ENCODE measurements around the gene STRIP1. TPM values are rescaled to one million over a fixed set of nuclear protein-coding genes. Genes with fewer than 3 reads are reported as not detected.
A peak's percentile ranks its signal among the peaks of the same experiment; 100 is the strongest.

STRIP1 gene
- total and polyA plus RNA-seq, 10 of the 15 experiments (the other 5 are each of a cell fraction or from before 2014, with no cell fraction given) = 6.3 to 26.6 (median 18.0) TPM

DNA sequence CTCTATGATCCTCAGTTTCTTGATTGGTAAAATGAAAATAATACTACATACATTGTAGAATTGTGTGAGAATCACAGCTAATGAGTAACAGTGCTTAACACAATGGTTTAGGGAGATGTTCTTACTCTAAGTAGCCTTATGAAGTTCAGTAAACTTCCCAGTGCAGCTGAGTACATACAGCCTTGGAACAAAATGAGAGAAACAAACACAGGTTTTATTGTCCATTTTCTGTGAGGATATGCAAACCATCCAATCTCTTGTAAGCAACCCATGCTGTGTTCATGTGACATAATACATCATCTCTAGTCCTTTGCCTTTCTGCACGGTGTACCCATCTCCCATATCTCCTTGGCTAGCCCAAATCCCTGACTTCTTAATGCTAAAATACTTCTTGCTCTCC, 14.7 kb upstream of the STRIP1 start:
- FAIRE-seq (peak; percentile 38), ATAC-seq (no peak), DNase-seq (ENCODE audit: low read depth, low spot score) (no peak)
- Histone ChIP-seq H3K4me2 (ENCODE audit: control insufficient read depth, insufficient read depth) (no peak overlapping the region), H3K27me3 (replicated peaks in 1 of 2; ENCODE audit: control insufficient read depth in 2 of 2, insufficient read depth in 2 of 2, low read length in 1 of 2) (no peaks in the 10 kb centered on the region), H3K36me3 (ENCODE audit: control insufficient read depth in 2 of 2, insufficient read depth in 2 of 2, low read length in 1 of 2) (peaks cover 9 to 51% of the 10 kb centered on the region in 2 experiments), H3K9me3 (replicated peaks; ENCODE audit: control insufficient read depth, insufficient read depth, low read length) (no peaks in the 10 kb centered on the region), H3K4me1 (ENCODE audit: control insufficient read depth, insufficient read depth, low read length) (no peaks in the 10 kb centered on the region), H3K79me2 (ENCODE audit: control insufficient read depth, insufficient read depth, low read length) (no peaks in the 10 kb centered on the region), H3K27ac (ENCODE audit: control insufficient read depth, insufficient read depth) (no peak overlapping the region), H2AFZ (ENCODE audit: control insufficient read depth, low read depth, low read length) (no peak overlapping the region), H4K20me1 (ENCODE audit: control insufficient read depth, insufficient read depth) (no peaks in the 10 kb centered on the region), H3K4me3 (no peak overlapping the region), H3K9ac (ENCODE audit: control insufficient read depth, insufficient read depth, low read length) (no peak overlapping the region)
- ChIA-PET POLR2A (interaction anchor here (0.5 to 1.5 kb wide), 3 partner anchors 9 to 852 kb away, joined by 3 to 4 read pairs (median 4); no protein-coding TSS in a partner anchor), CTCF (interaction anchor here (0.6 to 7.9 kb wide), 6 partner anchors 8 to 380 kb away, joined by 3 to 57 read pairs (median 4); partner anchors contain the start of gene AHCYL1), SMC1A (ENCODE audit: uncharacterized antibody, unreplicated experiment) (interaction anchor here (0.8 to 1.4 kb wide), 4 partner anchors 8 to 35 kb away, joined by 3 to 5 read pairs (median 4); partner anchors contain the start of genes AHCYL1 and STRIP1), RAD21 (ENCODE audit: unreplicated experiment) (no interaction called here)
- no peak for TF ChIP-seq MXI1 (IDR thresholded peaks at IDR 0.05; ENCODE audit: low read depth, low read length)
- no peak for TF ChIP-seq POU2F2 (IDR thresholded peaks at IDR 0.05; ENCODE audit: borderline replicate concordance, low read depth, low read length)
- TF ChIP-seq WRNIP1 (IDR thresholded peaks at IDR 0.05; ENCODE audit: borderline replicate concordance, low read depth, low read length) = no peak
- TF ChIP-seq, protein P1, sequence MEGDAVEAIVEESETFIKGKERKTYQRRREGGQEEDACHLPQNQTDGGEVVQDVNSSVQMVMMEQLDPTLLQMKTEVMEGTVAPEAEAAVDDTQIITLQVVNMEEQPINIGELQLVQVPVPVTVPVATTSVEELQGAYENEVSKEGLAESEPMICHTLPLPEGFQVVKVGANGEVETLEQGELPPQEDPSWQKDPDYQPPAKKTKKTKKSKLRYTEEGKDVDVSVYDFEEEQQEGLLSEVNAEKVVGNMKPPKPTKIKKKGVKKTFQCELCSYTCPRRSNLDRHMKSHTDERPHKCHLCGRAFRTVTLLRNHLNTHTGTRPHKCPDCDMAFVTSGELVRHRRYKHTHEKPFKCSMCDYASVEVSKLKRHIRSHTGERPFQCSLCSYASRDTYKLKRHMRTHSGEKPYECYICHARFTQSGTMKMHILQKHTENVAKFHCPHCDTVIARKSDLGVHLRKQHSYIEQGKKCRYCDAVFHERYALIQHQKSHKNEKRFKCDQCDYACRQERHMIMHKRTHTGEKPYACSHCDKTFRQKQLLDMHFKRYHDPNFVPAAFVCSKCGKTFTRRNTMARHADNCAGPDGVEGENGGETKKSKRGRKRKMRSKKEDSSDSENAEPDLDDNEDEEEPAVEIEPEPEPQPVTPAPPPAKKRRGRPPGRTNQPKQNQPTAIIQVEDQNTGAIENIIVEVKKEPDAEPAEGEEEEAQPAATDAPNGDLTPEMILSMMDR (IDR thresholded peaks at IDR 0.05 in 2 of 3, conservative IDR thresholded peaks at IDR 0.05 in 1 of 3; ENCODE audit: control insufficient read depth in 2 of 3, extremely low read depth in 1 of 3, insufficient read depth in 1 of 3, low read depth in 3 of 3, low read length in 3 of 3) = no peak
- TF ChIP-seq KDM1A (IDR thresholded peaks at IDR 0.05; ENCODE audit: borderline replicate concordance) = no peak
- no peak for TF ChIP-seq NR2C1 (IDR thresholded peaks at IDR 0.05)
- no peak for TF ChIP-seq EP300 (IDR thresholded peaks at IDR 0.05; ENCODE audit: borderline replicate concordance in 1 of 2, control insufficient read depth in 1 of 2, low read depth in 2 of 2, low read length in 2 of 2)
- no peak for TF ChIP-seq HDAC6 (IDR thresholded peaks at IDR 0.05; ENCODE audit: unreplicated experiment)
- in situ Hi-C loops (cut with MboI) (no loop called here), intact Hi-C loops (cut with micrococcal nuclease; ENCODE audit: unreplicated experiment) (no loop called here)
- no TSS peak for BruUV-seq (replicated peaks)
- 100% methylated on average over 1 of the region's 1 CpG for WGBS (ENCODE audit: insufficient coverage, insufficient replicate concordance, low lambda C conversion rate, missing lambda C conversion rate)
